ENCODE measurements around the gene B3GALT5. TPM values are rescaled to one million over a fixed set of nuclear protein-coding genes. Genes with fewer than 3 reads are reported as not detected.

B3GALT5 gene
- total and polyA plus RNA-seq, 2 of the 4 experiments (the other 2 are of a cell fraction), result 0.05 to 0.18 TPM

DNA sequence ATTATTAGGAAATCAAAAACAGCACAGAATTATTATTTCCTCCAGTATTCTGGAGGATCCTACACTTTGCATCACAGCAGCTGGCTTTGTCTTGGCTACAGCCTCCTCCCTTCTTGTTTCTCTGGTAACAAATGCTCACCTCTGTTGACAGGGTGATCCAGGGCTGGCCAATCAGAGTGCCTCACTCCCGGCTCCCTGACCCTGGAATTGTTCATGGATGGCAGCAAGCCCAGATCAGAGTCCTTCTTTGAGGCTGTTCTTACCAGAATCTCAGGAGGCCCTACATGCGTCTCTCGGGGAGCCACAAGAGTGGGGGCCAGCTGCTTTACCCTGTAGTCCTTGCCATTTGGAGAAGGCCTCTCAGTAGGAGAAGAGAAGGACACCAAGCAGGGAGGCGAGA, 83.9 kb downstream of the B3GALT5 start:
- Histone ChIP-seq H4K5ac (ENCODE audit: low read depth, low read length) (no peak overlapping the region), H2AK9ac (replicated peaks; ENCODE audit: low read depth, low read length, poor library complexity) (no peak overlapping the region), H4K8ac (ENCODE audit: low read depth in 2 of 2, low read length in 2 of 2) (no peak overlapping the region), H3K4me1 (ENCODE audit: control insufficient read depth, insufficient read depth, low read length) (no peaks in the 10 kb centered on the region), H3K9me1 (ENCODE audit: insufficient read depth, low read length) (no peaks in the 10 kb centered on the region), H2BK5ac (ENCODE audit: low read depth, low read length, poor library complexity, severe bottlenecking) (no peak overlapping the region), H3K9me3 (ENCODE audit: control insufficient read depth, insufficient read depth, low read length) (no peaks in the 10 kb centered on the region), H2BK20ac (ENCODE audit: low read depth, low read length) (no peak overlapping the region), H2BK120ac (ENCODE audit: low read depth, low read length) (no peak overlapping the region), H3K36me3 (ENCODE audit: control insufficient read depth, insufficient read depth, low read length) (no peaks in the 10 kb centered on the region), H3K4me2 (ENCODE audit: low read depth, low read length) (no peak overlapping the region), H2AK5ac (ENCODE audit: low read depth, low read length) (no peak overlapping the region), H3K23ac (ENCODE audit: low read depth, low read length) (no peak overlapping the region), H3K18ac (ENCODE audit: low read depth, low read length) (no peak overlapping the region), H4K91ac (ENCODE audit: insufficient read depth, low read depth, low read length) (no peak overlapping the region), H2AFZ (replicated peaks; ENCODE audit: low read length, poor library complexity) (no peak overlapping the region), H3K79me1 (ENCODE audit: low read depth in 1 of 2, low read length in 2 of 2) (no peaks in the 10 kb centered on the region), H3K9ac (ENCODE audit: low read depth, low read length) (no peak overlapping the region), H3K14ac (replicated peaks; ENCODE audit: low read depth, low read length) (no peak overlapping the region), H3K56ac (ENCODE audit: extremely low read depth, insufficient read depth, low read length) (no peak overlapping the region), H3K4ac (ENCODE audit: low read depth, low read length) (no peak overlapping the region), H3K4me3 (ENCODE audit: insufficient read depth, low read depth, low read length) (no peak overlapping the region), H2BK15ac (ENCODE audit: low read depth, low read length) (no peak overlapping the region), H3K27ac (ENCODE audit: insufficient read depth, low read length) (no peak overlapping the region), H3K27me3 (ENCODE audit: control insufficient read depth, insufficient read depth, low read length) (no peaks in the 10 kb centered on the region), H4K20me1 (ENCODE audit: insufficient read depth, low read length) (no peaks in the 10 kb centered on the region)
- in situ Hi-C loops (cut with MboI; ENCODE audit: low sequenced_read_pairs), result no loop called here
- TF ChIP-seq ELK1 (IDR thresholded peaks at IDR 0.05; ENCODE audit: borderline replicate concordance, low read depth, low read length) (no peak), CHD1 (IDR thresholded peaks at IDR 0.05; ENCODE audit: low read depth, low read length) (no peak)
- DNase-seq (no peak), ATAC-seq (ENCODE audit: low read depth) (no peak)
- POLR2A ChIA-PET (ENCODE audit: unreplicated experiment), result no interaction called here
- CTCF ChIA-PET, result no interaction called here
- no CpG with 5 or more reads among the region's 4 CpGs for WGBS, 2 experiments (ENCODE audit: extremely low coverage in 2 of 2, insufficient read length in 1 of 2)
- dilution Hi-C loops (cut with HindIII; ENCODE audit: low sequenced_read_pairs, unreplicated experiment), result no loop called here
- intact Hi-C loops (cut with micrococcal nuclease), result no loop called here
- BruUV-seq (replicated peaks), result no TSS peak
